ENCODE data around the gene MTURN.
A peak's percentile ranks its signal among the peaks of the same experiment; 100 is the strongest.

Gene MTURN

GRCh38 chr7:30135301-30136116 is 723 bp downstream of the MTURN start:
- Histone ChIP-seq H3K27ac (replicated peaks) (peak overlapping the region; percentile 82), H3K4me3 (replicated peaks; ENCODE audit: insufficient read depth, low read length) (peak overlapping the region; percentile 96), H3K27me3 (ENCODE audit: insufficient read depth, poor library complexity, severe bottlenecking) (no peaks in the 10 kb centered on the region)
- TF ChIP-seq POLR2AphosphoS5 (IDR thresholded peaks at IDR 0.05; ENCODE audit: low read depth) = peak; percentile 71
- TF ChIP-seq GABPA (IDR thresholded peaks at IDR 0.05; ENCODE audit: low read depth) = no peak
- peak; percentile 68 to 80 for DNase-seq (ENCODE audit: low read depth in 1 of 2, low spot score in 1 of 2)

- no peaks in the 10 kb centered on the region for H3K27me3 ChIP-seq (ENCODE audit: insufficient read depth, poor library complexity, severe bottlenecking)
- H3K4me3 ChIP-seq (replicated peaks; ENCODE audit: insufficient read depth, low read length) = peak overlapping the region; percentile 96
- no peak; the same call in 1 of the 2 replicates for TF ChIP-seq POLR2AphosphoS5 (IDR thresholded peaks at IDR 0.05; ENCODE audit: low read depth)
- TF ChIP-seq CTCF (IDR thresholded peaks at IDR 0.05; ENCODE audit: insufficient read depth, low read length) = no peak
- TF ChIP-seq SPI1 (IDR thresholded peaks at IDR 0.05; ENCODE audit: borderline replicate concordance, low read depth) = no peak
- TF ChIP-seq GABPA (IDR thresholded peaks at IDR 0.05; ENCODE audit: low read depth) = no peak
- no peak for TF ChIP-seq REST (IDR thresholded peaks at IDR 0.05; ENCODE audit: insufficient replicate concordance, low read depth)
- no peak for DNase-seq (ENCODE audit: low read depth in 1 of 2, low spot score in 1 of 2)
- peak overlapping the region; percentile 82 for H3K27ac ChIP-seq (replicated peaks)
Measured at GRCh38 chr7:30136117-30136731, 1.4 kb downstream of the MTURN start.

- Histone ChIP-seq H3K27ac (replicated peaks) (peak overlapping the region; percentile 82), H3K27me3 (ENCODE audit: insufficient read depth, poor library complexity, severe bottlenecking) (no peaks in the 10 kb centered on the region), H3K4me3 (replicated peaks; ENCODE audit: insufficient read depth, low read length) (peak overlapping the region; percentile 96)
- TF ChIP-seq REST (IDR thresholded peaks at IDR 0.05; ENCODE audit: insufficient replicate concordance, low read depth) = no peak
- TF ChIP-seq SPI1 (IDR thresholded peaks at IDR 0.05; ENCODE audit: borderline replicate concordance, low read depth) = no peak
- no peak for TF ChIP-seq POLR2AphosphoS5 (IDR thresholded peaks at IDR 0.05; ENCODE audit: low read depth)
- TF ChIP-seq CTCF (IDR thresholded peaks at IDR 0.05; ENCODE audit: insufficient read depth, low read length) = no peak
- no peak for TF ChIP-seq GABPA (IDR thresholded peaks at IDR 0.05; ENCODE audit: low read depth)
- DNase-seq (ENCODE audit: low read depth in 1 of 2, low spot score in 1 of 2) = no peak
Measured at GRCh38 chr7:30136743-30137485, 2.1 kb downstream of the MTURN start.
